GM19351 (cell line): ENCODE results near the gene PRDM16.

Source experiments
- ATAC-seq: cut with Tn5 transposase; IDR thresholded peaks from one replicate; pipeline ENCODE4 v1.9.1; 2021; ENCODE audit warnings: mild to moderate bottlenecking, moderate library complexity; ENCODE audit not compliant: unreplicated experiment

The PRDM16 gene

DNA sequence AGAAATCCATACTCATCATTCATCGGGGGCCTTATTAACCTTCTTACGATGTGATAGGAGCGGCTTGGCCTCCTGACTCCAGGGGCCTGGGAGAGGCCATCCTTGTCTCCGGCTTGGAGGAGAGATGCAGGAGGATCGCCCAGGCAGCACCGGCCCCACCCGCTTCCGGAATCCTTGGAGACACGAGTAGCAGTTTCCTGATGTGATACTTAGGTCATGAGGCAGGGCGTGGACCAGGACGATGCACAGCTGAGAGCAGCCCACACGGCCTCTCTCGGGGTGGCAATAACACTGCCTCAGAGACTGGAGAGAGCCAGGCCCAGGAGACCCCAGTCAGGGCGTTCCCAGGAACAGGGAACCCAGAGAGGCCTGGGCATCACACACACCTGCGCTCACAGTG lies 221.9 kb downstream of the PRDM16 start:
- ATAC-seq, result no peak

- ATAC-seq, result no peak
Measured at GRCh38 chr1:3292051-3292722, 223.2 kb downstream of the PRDM16 start.

DNA sequence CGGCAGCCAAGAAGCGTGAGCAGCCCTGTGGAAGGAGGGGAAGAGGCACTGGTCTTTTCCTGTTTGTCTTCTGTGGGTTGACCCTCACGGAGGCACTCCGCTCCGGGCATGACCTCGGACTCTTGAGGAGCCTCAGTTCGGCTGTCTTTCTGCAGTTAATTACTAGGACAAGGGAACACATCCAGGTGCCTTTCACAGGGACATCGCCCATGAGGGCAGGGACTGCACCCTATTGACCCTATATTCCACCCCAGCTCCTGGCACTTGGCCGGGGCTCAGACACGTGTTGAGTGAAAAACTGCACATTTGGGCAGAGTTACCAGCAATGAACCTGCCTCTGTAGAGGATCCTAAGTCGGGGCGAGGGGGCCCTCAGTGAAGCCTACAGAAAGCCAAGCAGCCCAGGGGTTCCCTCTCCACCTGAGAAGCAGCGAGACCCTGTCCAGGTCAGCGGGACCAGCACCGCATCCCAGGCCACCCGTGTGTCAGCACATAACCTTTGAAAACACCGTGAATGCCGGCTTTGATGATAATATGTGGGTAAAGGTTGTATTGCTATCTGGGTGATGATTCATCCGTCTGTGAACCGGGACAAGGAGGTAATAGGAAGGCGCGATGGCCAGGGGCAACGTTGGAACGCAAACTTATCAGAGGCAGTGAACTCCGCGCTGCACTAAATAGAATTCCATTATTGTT lies 224.0 kb downstream of the PRDM16 start:
- ATAC-seq, result no peak

DNA sequence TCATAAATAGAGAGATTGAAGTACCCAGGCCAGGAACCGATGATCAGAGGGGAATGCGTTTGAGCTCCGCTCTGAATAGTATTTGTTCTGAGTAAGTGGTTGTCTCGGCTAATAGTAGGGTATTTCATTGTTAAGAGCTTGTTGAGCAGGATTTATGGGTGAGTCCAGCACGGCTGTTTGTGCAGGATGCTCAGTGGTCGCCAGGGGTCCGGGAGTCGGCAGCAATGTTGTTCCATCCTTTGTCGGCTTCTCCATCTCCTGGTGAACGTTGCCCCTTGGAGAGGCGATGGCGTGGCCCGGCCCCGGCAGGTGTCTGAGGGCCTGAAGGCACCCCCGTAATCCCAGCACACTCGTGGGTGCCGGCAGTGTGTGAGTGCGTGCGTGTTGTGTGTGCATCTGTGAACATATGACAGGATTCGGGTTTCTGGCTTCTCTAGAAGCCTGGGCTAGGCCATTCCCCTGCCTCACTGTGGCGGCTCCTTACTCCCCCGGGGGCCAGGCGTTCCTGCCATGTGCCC lies 224.6 kb downstream of the PRDM16 start:
- ATAC-seq, result no peak

DNA sequence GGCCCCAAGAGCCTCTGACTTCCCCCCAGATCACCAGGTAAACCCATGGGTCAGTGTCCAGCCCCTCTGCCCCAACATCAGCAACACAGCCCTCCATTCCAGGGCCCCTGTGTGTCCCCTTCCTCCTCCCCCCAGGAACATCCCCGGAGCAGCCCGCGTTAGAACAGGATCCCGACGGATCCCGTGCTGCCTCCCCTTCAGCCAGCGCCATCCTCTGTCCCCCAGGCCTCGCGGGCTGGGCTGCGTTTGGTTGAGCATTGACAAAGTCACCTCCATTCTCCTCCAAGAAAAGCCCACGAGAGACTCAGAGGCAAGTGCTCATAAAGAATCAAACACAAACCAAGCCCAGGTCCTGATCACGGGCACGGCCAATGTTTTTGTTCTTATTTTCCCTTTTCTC lies 225.4 kb downstream of the PRDM16 start:
- no peak for ATAC-seq

DNA sequence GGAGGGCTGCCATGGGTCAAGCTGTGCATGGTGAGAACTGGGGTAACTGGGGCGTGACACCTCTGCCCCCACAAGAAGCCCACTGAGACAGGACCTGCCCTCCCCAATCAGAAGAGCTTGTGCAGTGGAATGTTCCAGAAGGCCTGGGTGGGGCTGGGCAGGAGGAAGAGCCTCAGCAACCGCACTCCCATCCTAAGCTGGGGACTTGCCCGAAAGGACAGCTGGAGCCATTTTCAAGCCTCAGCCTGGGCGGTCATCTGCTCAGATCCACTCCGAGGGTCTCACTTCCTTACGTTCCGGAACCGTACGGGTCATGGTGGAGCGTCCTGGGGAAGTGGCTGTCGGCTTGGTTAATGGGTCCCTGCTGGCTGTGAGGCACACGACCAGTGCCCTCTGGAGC lies 226.8 kb downstream of the PRDM16 start:
- ATAC-seq, result no peak

DNA sequence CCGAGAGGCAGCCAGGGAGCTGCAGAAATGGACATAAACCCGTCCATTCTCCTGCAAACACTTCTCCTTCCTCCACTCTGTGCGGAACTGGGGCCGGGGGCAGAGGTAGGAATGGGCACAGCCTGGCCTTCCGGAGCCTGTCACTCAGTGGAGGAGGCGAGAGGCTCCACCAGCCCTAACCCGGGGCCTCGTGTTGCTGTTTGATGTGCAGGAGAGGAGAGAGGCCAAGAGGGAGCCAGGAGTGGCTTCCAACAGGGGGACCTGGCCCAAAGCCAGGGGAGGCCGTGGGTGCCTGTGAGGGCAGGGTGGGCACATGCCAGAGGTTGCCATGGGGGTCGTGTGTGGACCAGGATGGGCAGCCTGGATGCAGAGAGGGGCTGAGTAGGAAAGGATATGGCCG lies 227.3 kb downstream of the PRDM16 start:
- no peak for ATAC-seq

DNA sequence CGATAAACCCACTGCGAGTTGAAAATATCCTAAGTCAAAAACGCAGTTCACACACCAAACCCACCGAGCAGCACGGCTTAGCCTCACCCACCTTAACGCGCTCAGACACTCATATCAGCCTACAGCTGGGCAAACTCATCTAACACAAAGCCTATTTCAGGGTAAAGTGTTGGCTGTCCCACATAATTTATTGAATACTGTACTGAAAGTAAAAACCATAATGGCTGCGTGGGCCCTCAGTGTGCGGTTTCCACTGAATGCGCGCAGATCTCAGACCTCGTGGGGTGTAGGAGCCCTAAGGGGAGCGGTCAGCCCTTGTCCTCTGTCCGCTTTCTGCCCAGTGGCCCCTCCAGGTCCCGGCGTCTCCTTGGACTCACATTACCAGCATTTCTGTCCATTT lies 227.8 kb downstream of the PRDM16 start:
- no peak for ATAC-seq

DNA sequence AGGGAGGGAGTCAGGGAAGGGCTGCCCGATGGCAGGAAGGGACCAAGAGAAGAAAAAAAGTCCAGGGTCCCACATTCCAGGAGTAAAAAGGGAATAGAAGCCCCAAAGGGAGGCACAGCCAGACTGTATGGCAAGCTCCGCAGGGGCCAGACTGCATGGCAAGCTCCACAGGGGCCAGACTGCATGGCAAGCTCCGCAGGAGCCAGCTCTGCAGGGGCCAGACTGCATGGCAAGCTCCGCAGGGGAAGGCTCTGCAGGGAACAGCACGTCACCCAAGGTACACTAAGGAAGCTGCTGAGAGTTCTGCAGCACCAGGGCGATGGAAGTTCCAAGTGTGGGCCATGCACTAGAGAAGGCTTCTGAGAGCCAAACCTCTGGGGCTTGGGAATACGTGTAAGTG lies 228.8 kb downstream of the PRDM16 start:
- no peak for ATAC-seq

DNA sequence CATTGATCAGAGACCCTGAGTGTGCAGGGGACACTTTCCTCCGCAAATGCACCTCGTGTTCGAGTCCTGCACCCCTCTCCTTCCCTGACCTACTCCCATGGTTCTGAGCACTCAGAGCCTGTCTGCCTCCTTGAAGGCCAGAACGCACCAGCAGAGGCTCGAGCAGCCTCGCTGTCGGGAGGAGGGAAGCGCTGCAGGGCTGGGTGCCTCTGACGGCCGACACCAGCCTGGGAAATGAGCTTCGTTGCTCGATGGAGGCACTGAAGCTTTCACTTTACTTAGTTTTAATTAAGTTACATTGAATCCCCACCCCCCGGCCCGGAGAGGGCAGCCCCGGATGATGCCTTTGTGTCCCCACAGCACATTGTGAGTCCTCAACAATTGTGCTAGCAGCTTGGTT lies 229.2 kb downstream of the PRDM16 start:
- no peak for ATAC-seq

DNA sequence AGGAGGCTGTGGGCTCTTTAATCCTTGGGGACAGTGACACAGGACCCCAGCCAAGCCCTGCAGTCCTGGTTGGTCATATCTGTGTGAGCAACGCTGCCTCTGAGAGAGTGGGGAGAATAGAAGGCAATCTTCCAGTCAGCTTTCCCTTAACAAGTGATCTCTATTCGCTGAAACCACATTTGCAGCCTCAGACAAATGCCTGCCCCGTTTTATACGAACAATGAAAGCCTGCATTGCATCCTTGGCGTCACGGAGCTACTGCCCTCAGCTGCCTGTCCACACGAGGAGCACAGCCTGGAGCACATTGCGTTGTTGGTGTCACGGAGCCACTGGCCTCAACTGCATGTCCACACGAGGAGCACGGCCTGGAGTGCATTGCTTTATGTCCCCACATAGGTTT lies 235.2 kb downstream of the PRDM16 start:
- ATAC-seq, result no peak

GRCh38 chr1:3304692-3305091 lies 235.7 kb downstream of the PRDM16 start:
- no peak for ATAC-seq

GRCh38 chr1:3305156-3305555 lies 236.2 kb downstream of the PRDM16 start:
- ATAC-seq, result no peak

GRCh38 chr1:3306583-3307291 lies 237.7 kb downstream of the PRDM16 start:
- ATAC-seq, result no peak

GRCh38 chr1:3307359-3307758 lies 238.4 kb downstream of the PRDM16 start:
- ATAC-seq, result no peak

- ATAC-seq, result no peak
Measured at GRCh38 chr1:3308053-3308452, 239.1 kb downstream of the PRDM16 start.

DNA sequence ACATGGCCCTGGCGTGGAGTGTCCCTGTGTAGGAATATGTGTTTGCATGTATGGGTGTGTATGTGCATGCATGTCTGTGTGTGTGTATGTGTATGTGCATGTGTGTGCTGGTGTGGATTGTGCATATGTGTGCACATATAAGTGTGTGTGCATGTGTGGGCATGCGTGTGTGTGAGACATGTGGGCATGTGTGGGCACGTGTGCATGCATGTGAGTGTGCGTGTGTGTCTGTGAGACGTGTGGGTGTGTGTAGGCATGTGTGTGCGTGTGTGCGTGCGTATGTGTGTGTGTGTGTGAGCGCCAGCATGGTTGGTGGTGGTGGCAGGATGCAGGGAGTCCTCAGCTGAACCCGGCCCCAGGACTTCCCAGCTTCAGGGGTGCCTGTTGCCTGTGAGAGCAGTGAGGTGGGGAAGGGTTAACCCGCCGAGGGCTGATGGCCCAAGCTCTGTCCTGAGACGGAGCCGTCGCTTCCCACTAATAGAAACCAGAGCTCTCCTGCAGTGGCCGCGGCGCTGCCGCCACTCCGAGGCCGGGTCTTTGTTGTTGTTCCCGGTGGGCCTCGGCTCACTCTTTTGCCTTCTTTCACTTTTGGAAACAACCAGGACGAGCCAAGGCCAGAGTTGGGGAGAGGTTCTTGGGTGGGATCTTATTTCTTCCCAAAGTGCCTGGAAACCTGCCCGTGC lies 241.9 kb downstream of the PRDM16 start:
- ATAC-seq, result no peak

- no peak for ATAC-seq
Measured at GRCh38 chr1:3311711-3312110, 242.7 kb downstream of the PRDM16 start.

DNA sequence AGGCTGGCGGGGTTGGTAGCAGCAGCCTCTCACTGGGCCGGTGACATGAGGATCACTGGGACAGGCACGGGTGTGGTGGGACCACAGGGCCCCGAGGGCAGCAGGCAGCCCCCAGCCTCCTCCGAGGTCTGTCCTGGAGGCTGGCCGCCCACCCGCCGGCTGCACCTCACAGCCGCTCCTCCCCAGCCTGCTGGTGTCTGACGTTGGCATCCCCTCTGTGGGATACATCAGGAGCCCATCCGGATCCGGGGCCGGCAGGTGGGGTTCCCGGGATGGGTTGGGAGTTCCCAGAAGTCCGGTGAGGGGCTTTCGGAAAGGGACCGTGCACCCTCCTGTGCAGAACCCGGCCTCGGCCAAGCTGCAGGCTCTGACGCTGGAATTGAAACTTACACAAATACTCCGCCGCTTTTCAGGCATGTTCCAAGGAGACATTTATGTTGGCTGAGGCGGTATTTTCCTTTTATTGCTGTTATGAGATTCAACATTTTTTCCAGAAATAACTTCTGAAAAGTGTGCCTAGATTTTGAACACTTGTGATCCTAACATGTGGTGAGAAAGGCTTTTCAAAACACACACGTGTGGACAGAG lies 243.4 kb downstream of the PRDM16 start:
- ATAC-seq, result no peak

- no peak for ATAC-seq
Measured at GRCh38 chr1:3312898-3313575, 244.0 kb downstream of the PRDM16 start.
